ENCODE data around the gene DNAJA4. TPM values are rescaled to one million over a fixed set of nuclear protein-coding genes. Genes with fewer than 3 reads are reported as not detected.

Gene DNAJA4
- total and polyA plus RNA-seq, 2 of the 8 experiments (the other 6 are each of a cell fraction or from before 2014, with no cell fraction given), result 3.6 to 6.2 TPM

GRCh38 chr15:78291052-78291451 is 26.7 kb downstream of the DNAJA4 start:
- WGBS, 2 experiments (ENCODE audit: extremely low coverage in 1 of 2, insufficient coverage in 1 of 2, insufficient read length in 1 of 2, insufficient replicate concordance in 2 of 2, low coverage in 1 of 2, low lambda C conversion rate in 2 of 2, missing lambda C conversion rate in 1 of 2), result 85% methylated on average over 2 of the region's 2 CpGs; no CpG with 5 or more reads in 1 of the 2 experiments
- Histone ChIP-seq H2AK5ac (ENCODE audit: low read depth, low read length) (no peak overlapping the region), H3K14ac (ENCODE audit: insufficient read length) (no peak overlapping the region), H3K4ac (replicated peaks; ENCODE audit: insufficient read length, low read depth, low read length) (no peak overlapping the region), H2BK5ac (ENCODE audit: low read depth, low read length) (no peak overlapping the region), H4K20me1 (replicated peaks in 1 of 2; ENCODE audit: control insufficient read depth in 1 of 2, insufficient read depth in 2 of 2, low read length in 2 of 2) (peaks cover 0 to 2% of the 10 kb centered on the region in 2 experiments), H3K4me1 (replicated peaks in 1 of 4; ENCODE audit: control insufficient read depth in 3 of 4, insufficient read depth in 4 of 4, low read length in 3 of 4) (no peaks in the 10 kb centered on the region), H3K23me2 (ENCODE audit: low read depth, low read length) (no peaks in the 10 kb centered on the region), H3K4me3 (ENCODE audit: extremely low read depth in 1 of 4, insufficient read depth in 2 of 4, low read depth in 3 of 4, low read length in 4 of 4) (no peak overlapping the region), H3K18ac (ENCODE audit: extremely low read depth, low read length) (no peak overlapping the region), H4K91ac (replicated peaks; ENCODE audit: insufficient read length, low read length) (no peak overlapping the region), H4K5ac (ENCODE audit: insufficient read length, low read depth, low read length) (no peak overlapping the region), H4K8ac (ENCODE audit: extremely low read depth, insufficient read depth, low read length) (no peak overlapping the region), H3K79me2 (ENCODE audit: control insufficient read depth in 1 of 2, insufficient read depth in 2 of 2, low read length in 2 of 2) (no peaks in the 10 kb centered on the region), H2BK12ac (ENCODE audit: low read depth, low read length) (no peak overlapping the region), H2BK20ac (ENCODE audit: low read length) (no peak overlapping the region), H2AFZ (ENCODE audit: low read length) (no peak overlapping the region), H3K36me3 (ENCODE audit: control insufficient read depth in 2 of 4, insufficient read depth in 4 of 4, low read length in 3 of 4) (peaks cover 0 to 9% (median 4%) of the 10 kb centered on the region in 4 experiments; a peak in 5 of 8 replicates), H3K56ac (replicated peaks; ENCODE audit: insufficient read length, low read depth, low read length) (no peak overlapping the region), H3K9me3 (ENCODE audit: insufficient read depth in 2 of 2, low read depth in 1 of 2, low read length in 1 of 2) (no peaks in the 10 kb centered on the region), H3K27me3 (replicated peaks in 1 of 4; ENCODE audit: control insufficient read depth in 3 of 4, extremely low read depth in 1 of 4, insufficient read depth in 3 of 4, low read length in 3 of 4) (no peaks in the 10 kb centered on the region), H3K23ac (ENCODE audit: insufficient read length) (no peak overlapping the region), H2BK15ac (ENCODE audit: low read length) (no peak overlapping the region), H3K9ac (replicated peaks in 1 of 4; ENCODE audit: extremely low read depth in 1 of 4, low read depth in 3 of 4, low read length in 3 of 4) (no peak overlapping the region), H2BK120ac (replicated peaks; ENCODE audit: low read depth, low read length) (no peak overlapping the region), H3K4me2 (ENCODE audit: insufficient read depth in 1 of 2, low read depth in 2 of 2, low read length in 2 of 2) (no peak overlapping the region), H3K27ac (ENCODE audit: low read depth, low read length) (no peak overlapping the region), H3K79me1 (ENCODE audit: low read depth, low read length) (no peaks in the 10 kb centered on the region)
- FAIRE-seq (no peak), DNase-seq (ENCODE audit: low read depth in 1 of 2, low spot score in 2 of 2) (no peak)
- ChIA-PET CTCF (ENCODE audit: partially characterized antibody) (interaction anchor here (0.7 to 2.2 kb wide), 6 partner anchors 10 to 332 kb away, joined by 3 to 9 read pairs (median 4); no protein-coding TSS in a partner anchor), POLR2A (ENCODE audit: partially characterized antibody) (interaction anchor here (0.7 kb wide), 1 partner anchor 9 kb away, joined by 3 read pairs; the partner anchor contains the start of gene SKIC8)
- TF ChIP-seq RNF2 (IDR thresholded peaks at IDR 0.05; ENCODE audit: borderline replicate concordance, low read depth, low read length, missing control alignments, poor library complexity, severe bottlenecking) (no peak), CTBP2 (IDR thresholded peaks at IDR 0.05; ENCODE audit: borderline replicate concordance, insufficient read depth, insufficient read length, low read length) (no peak), CEBPB (IDR thresholded peaks at IDR 0.05; ENCODE audit: low read depth, low read length) (no peak), USF2 (IDR thresholded peaks at IDR 0.05; ENCODE audit: low read length) (no peak), RFX5 (IDR thresholded peaks at IDR 0.05; ENCODE audit: borderline replicate concordance, low read depth, low read length) (no peak), MAX (IDR thresholded peaks at IDR 0.05) (no peak), FOSL1 (IDR thresholded peaks at IDR 0.05; ENCODE audit: insufficient read depth, low read depth, low read length) (no peak), BRCA1 (IDR thresholded peaks at IDR 0.05; ENCODE audit: low read depth, low read length) (no peak), CTCF (IDR thresholded peaks at IDR 0.05; ENCODE audit: control extremely low read depth in 1 of 3, insufficient read depth in 1 of 3, low read depth in 1 of 3, low read length in 3 of 3) (no peak)
